T-helper 1 cell (primary cell): ENCODE results near the gene MUCL1.
"Not testable (repeated sequence)": the region's sequence is repeated elsewhere in the genome, so short reads cannot be mapped to it uniquely, and the experiment has no call there.

Source experiments
- DNase-seq, 5 donors: peaks; one replicate each; pipeline ENCODE4 v3.0.0-alpha.2; 2012 to 2020
- total RNA-seq, 4 donors: gene quantifications; one replicate each; lab custom pipeline; 2026; lab: John Stamatoyannopoulos, UW

MUCL1 gene
- total RNA-seq = 0 to 0.36 (median 0) reads per million in 4 donors

DNA sequence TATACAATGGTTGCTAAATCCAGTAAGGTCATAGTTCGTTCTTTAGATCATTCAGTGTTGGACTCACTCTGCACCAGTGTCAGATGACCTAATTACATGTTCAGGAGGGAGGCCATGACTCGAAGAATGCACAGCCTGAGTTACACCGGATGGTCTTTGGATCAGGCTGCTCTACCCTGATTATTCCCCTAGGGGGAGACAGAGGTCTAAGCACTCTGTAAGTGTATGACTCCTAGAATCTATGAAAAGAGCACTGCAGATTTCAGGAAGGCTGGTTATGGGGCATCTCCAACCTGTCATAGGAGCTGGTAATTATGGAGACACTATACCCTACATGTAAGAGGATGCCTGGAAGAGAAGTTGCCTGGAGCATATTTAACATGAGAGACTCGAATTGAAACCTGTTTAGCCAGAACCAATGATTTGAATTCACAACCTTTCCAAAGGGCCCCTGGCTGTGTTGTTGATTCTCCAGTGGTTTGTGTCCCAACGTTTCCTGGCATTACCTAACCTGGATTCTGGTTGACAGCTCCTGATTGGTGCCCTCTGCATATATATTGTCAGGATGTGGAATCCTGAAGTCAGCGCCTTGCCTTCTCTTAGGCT, at the start of gene MUCL1:
TSS of gene MUCL1 (plus strand) at position 584 of the 606 bp plus-strand sequence. CDS start 67 bp downstream, outside the sequence.
- DNase-seq = peak in 4 of 5 donors; percentile 29 to 77 (median 59)

GRCh38 chr12:54821676-54822075, 32.6 kb upstream of the MUCL1 start:
- no peak for DNase-seq

GRCh38 chr12:54824402-54824801, 29.9 kb upstream of the MUCL1 start:
- no peak for DNase-seq

- no peak for DNase-seq
Measured at GRCh38 chr12:54829511-54829910, 24.8 kb upstream of the MUCL1 start.

- DNase-seq = no peak
Measured at GRCh38 chr12:54830199-54830598, 24.1 kb upstream of the MUCL1 start.

- no peak for DNase-seq
Measured at GRCh38 chr12:54831631-54832030, 22.7 kb upstream of the MUCL1 start.

DNA sequence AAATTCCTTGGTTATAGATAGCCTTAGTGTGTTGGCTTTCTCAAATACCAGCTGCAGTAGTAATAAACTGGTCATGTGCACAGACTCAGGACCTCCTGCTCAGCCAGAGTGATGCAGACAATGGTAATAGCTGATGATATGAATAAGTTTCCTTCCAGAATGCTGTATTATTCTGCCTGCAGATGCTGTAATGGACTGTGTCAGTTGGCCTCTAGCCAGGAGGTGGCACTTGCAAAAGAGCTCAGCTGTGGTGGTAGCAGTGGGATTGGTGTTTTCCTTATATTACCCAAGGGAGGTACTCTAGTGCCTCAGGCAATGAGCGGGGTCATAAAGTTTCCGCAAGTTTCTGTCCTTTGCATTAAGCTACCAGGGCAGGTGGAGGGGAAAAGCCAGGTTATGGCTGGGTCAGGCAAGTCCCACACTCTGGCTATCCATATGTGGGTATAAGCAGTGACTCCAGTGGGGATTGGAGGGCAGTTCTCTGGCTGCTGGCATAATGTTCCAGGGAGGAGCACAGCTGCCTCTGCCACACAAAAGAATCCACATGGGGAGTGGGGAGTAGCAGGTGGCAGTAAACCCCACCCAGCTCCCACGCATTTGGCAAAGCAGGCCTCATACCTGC, 14.0 kb upstream of the MUCL1 start:
- DNase-seq = no peak

DNA sequence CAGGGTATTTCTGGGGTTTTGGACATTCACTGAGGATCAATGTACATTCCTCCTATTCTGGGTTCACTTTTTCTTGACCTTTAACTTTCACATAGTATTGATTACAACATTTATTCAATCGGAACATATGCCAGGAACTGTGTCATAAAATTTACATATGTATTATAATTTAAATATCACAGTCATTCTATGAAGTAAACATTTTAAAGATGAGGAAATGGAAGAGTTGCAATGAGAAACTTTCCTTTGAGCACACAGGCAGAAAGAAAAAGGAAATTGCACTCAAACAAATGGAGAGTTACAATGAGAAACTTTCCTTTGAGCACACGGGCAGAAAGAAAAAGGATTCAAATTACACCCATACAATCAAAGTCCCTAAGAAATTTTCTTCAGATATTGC, 3.1 kb downstream of the MUCL1 start:
- DNase-seq = no peak

DNA sequence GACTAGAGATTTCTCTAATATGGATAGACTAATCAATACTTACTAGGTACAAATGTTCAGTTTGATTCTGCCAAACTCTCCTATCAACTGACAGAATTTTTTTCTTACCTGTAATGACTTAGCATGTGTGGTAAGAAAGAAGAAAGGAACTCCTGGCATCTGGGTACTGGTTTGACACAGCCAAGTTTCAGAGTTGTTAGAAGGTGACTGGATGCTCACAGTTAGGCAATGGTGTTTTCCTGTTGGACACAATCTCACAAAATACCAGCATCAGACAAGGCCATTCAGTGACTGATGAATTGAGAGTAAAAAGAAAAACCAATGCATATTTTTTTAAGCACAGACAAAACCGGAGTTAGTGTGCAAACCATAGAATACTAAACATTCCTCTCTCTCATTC, 4.2 kb downstream of the MUCL1 start:
- DNase-seq = peak in 1 of 5 donors; percentile 51

GRCh38 chr12:54859502-54859901, 5.2 kb downstream of the MUCL1 start:
- DNase-seq = no peak

DNA sequence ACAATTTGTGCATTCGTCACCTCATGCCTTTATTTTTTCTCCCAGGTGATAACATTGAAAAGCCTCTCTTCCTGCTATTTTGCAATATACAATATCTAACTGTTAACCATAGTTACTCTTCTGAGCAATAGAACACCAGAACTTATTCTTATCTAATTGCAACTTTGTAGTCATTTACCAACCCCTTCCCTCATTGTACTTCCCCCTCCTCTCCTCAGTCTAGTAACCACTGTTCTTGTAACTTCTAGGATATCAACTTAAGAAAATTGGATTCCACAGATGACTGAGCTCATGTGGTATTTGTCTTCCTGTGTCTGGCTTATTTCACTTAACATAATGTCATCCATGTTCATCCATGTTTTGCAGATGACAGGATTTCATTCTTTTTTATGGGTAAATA, 7.6 kb downstream of the MUCL1 start:
- DNase-seq = no peak

DNA sequence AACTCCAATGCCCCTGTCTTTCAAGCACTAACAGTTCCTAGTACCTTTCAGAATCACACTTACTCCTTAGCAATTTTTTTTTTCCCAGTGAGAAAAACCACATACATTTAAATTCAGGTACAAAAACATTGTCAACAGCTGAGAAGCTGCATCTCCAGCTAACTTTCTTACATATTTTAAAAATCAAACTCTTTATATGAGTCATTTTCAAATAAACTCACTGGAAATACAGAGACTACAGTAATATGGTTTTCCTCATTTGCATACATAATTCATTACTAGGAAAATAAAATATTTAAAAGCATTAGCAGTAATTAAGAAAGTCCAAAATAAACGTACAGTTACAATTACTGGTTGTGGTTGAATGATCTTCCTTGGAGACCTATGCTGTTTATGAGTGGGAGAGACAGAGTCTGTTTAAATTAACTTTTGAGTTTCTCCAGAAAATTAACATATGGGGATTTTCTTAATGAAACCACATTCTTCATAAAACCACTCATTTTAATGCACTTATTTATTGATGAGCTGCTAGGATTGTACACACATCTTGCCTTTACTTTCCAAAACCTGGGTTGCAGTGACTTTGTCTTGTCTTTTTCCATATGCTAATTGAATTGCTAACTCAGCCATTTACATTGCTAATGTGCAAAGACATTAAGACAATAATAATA, 9.8 kb downstream of the MUCL1 start:
- no peak for DNase-seq

DNA sequence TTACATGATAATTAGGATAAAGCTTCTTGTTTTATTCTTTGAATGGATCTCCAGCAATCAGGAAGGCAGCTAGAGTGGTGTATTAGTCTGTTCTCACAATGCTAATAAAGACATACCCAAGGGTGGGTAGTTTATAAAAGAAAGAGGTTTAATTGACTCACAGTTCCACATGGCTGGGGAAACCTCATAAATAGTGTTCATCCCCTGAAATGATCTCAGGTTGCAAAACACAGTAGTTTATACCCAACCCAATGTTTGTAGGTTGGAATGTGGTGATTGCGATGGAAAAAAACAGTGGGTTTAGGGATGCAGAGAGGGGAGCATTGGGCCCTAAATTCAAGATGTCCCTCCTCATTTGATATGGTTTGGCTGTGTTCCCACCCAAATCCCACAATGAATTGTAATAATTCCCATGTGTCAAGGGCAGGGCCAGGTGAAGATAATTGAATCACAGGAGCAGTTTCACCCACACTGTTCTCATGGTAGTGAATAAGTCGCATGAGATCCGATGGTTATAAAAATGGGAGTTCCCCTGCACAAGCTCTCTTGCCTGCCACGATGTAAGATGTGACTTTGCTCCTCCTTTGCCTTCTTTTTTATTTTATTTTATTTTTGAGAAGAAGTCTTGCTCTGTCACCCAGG, 11.5 kb downstream of the MUCL1 start:
- DNase-seq = no peak

DNA sequence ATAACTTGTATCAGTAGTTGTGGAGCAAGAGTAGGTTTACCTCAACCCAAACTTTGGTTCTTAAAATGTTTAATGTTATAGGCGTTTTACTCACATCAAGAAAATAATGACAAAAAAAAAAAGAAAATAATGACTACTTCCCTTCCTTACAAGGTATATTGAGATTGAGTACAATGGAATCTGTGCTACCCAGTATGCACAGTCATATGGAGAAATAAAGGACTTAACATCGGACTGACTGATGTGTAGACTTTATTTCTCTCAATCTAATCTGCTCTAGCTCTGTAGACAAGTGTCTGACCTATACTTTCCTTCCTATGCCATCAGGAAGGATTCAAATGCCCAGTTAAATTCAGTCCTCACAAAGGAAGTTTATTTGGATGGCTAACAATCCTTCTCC, 14.4 kb downstream of the MUCL1 start:
- no peak for DNase-seq

DNA sequence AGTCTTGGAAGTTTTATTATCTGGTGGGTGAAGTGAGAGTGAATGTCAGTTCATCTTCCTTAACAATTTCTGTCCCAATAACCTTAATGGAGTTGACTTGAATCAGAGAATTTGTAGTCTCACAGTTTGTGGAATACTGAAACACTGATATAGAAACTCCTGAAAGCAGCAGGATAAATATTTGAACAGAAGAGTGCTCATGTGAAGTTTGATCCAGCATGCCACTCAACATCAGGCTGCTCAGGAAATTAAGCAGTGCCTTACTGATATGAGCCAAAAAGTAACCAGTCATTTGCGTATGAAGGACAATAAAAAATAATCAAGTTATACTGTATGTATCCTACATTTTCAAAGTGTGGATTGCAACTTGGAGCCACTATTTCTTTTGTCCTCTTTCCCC, 15.7 kb downstream of the MUCL1 start:
- no peak for DNase-seq

DNA sequence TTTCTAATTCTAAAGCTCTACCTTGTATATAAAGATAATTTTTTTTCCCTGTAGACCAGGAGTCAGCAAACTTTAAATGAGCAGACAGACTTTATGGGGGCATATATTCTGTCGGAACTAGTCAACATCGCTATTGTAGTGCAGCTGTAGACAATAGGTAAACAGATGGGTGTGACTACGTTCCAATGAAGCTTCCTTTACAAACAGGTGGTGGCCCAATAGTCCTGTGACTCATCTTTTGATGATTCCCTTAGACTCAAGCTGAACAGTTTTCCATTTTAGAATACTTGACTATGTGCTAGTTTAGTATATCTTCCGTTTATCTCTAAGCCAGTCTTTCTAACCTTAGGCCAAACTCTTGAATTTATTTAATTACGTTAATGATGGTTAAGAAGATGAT, 16.3 kb downstream of the MUCL1 start:
- DNase-seq = no peak

- peak in 1 of 5 donors; percentile 37 for DNase-seq
Measured at GRCh38 chr12:54879150-54879549, 24.8 kb downstream of the MUCL1 start.

DNA sequence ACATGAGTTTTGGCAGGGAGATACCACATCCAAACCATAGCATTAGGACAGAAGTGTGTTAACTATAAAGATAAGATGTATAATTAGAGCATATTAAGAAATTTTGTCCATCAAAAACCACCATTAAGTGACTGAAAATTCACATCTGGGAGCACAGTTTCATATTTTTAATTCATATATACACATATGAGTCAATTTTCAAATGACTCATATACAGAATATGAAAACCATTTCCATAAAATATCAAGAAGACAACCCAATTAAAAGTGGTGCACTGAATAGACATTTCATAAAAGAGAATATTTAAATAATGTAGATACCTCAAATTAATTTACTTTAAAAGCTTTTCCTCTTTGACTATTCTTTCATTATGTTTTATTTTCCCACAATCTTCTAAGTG, 25.3 kb downstream of the MUCL1 start:
- DNase-seq = no peak

DNA sequence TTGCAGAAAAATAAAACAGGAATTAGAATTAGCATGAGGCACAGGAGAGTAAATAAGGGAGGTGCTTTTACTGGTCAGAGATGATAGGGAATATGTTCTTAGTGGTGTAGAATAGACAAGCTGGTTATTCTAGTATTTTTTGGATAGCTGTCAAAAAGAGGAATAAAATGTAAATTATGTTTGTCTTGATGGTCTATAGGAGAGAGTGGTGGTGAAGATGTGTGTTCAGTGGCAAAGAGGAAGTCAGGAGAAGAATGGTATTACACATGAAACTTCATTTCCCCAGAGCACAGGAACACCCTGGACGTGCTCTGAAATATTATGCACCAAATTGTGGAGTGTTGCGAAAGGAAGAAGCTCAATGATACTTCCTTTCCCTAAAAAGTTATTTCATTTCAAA, 27.8 kb downstream of the MUCL1 start:
- DNase-seq = no peak

DNA sequence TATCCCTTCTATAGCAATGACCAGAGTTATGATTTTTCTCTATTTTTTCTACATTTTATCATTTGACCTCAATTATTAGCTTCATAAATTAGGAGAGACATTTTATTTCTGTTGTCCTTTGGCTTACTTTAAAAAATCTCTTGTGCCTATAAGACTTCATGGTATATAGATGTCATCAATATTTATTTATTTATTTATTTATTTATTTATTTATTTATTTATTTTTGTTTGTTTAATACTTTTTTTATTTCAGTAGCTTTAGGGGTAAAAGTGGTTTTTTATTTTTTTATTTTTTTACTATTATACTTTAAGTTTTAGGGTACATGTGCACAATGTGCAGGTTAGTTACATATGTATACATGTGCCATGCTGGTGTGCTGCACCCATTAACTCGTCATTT, 28.3 kb downstream of the MUCL1 start:
- not testable (repeated sequence) for DNase-seq

- DNase-seq = not testable (repeated sequence)
Measured at GRCh38 chr12:54888428-54888827, 34.1 kb downstream of the MUCL1 start.

DNA sequence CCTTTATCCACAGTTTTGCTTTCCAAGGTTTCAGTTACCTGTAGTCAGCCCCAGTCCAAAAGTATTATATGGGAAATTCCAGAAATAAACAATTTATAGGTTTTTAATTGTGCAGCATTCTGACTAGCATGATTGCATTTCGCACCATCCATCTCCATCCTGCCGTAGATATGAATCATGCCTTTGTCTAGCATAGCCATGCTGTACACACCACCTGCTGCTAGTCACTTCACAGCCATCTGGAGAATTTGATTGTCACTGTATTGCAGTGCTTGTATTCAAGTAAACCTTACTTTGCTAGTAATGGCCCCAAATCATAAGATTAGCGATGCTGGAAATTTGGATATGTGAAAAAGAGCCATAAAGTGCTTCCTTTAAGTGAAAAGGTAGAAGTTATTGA, 36.0 kb downstream of the MUCL1 start:
- no peak for DNase-seq

- no peak for DNase-seq
Measured at GRCh38 chr12:54891717-54892478, 37.6 kb downstream of the MUCL1 start.
